ENCODE measurements around the gene ADSS1. TPM values are rescaled to one million over a fixed set of nuclear protein-coding genes. Genes with fewer than 3 reads are reported as not detected.

The ADSS1 gene
- polyA plus RNA-seq, 1 of the 3 experiments (the other 2 are of a cell fraction), result 14.3 TPM

DNA sequence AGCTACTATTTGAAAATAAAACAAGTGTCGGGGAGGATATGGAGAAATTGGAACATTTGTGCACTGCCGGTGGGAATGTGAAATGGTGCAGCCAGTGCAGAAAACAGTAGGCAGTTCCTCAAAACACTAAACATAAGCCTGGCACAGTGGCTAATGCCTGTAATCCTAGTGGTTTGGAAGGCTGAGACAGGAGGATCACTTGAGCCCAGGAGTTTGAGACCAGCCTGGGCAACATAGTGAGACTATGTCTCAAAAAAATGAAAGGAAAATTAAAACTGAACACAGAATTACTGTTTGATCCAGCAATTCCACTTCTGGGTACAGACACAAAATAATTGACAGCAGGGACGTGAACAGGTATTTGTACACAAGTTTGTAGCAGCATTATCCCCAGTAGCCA, 41.5 kb downstream of the ADSS1 start:
- H3K27ac ChIP-seq (ENCODE audit: low read depth in 2 of 2, low read length in 1 of 2), result no peak overlapping the region
- no peaks in the 10 kb centered on the region for H4K20me1 ChIP-seq (ENCODE audit: insufficient read depth)
- ChIA-PET POLR2A (no interaction called here), CTCF (interaction anchor here (1.4 to 6.5 kb wide), 4 partner anchors 11 to 61 kb away, joined by 4 to 85 read pairs (median 21); partner anchors contain the start of gene SIVA1)
- no peaks in the 10 kb centered on the region for H3K9me2 ChIP-seq
- no peak for DNase-seq
- H3K4me3 ChIP-seq (ENCODE audit: low read depth in 2 of 2, low read length in 1 of 2), result no peak overlapping the region
- 98% methylated on average over 3 of the region's 3 CpGs for WGBS (ENCODE audit: low lambda C conversion rate)
- no peak overlapping the region for H3K4me2 ChIP-seq
- no peak for TF ChIP-seq TAF1 (IDR thresholded peaks at IDR 0.05; ENCODE audit: borderline replicate concordance, low read depth, low read length)
- no peak for TF ChIP-seq GABPA (IDR thresholded peaks at IDR 0.05; ENCODE audit: low read depth)
- no peak for TF ChIP-seq TEAD4 (IDR thresholded peaks at IDR 0.05; ENCODE audit: borderline replicate concordance, insufficient read depth)
- TF ChIP-seq MXI1 (IDR thresholded peaks at IDR 0.05; ENCODE audit: low read depth, low read length), result no peak
- no peak for TF ChIP-seq ELF1 (IDR thresholded peaks at IDR 0.05)
- H3K9me3 ChIP-seq, result no peaks in the 10 kb centered on the region
- H3F3A ChIP-seq (replicated peaks; ENCODE audit: insufficient read depth), result peaks cover 19% of the 10 kb centered on the region
- no peak overlapping the region for H3K9ac ChIP-seq
- H3K36me3 ChIP-seq (replicated peaks in 1 of 2; ENCODE audit: control insufficient read depth in 1 of 2, insufficient read depth in 2 of 2, low read length in 1 of 2), result peaks cover 0 to 4% of the 10 kb centered on the region in 2 experiments
- H2AFZ ChIP-seq (ENCODE audit: low read depth), result no peak overlapping the region
- no peaks in the 10 kb centered on the region for H3K79me2 ChIP-seq (ENCODE audit: insufficient read depth)
- peaks cover 0 to 7% of the 10 kb centered on the region in 2 experiments; a peak in 1 of 4 replicates for H3K4me1 ChIP-seq (ENCODE audit: control insufficient read depth in 1 of 2, insufficient read depth in 2 of 2, low read depth in 1 of 2, low read length in 1 of 2)
- no peaks in the 10 kb centered on the region for H3K27me3 ChIP-seq (ENCODE audit: insufficient read depth)

DNA sequence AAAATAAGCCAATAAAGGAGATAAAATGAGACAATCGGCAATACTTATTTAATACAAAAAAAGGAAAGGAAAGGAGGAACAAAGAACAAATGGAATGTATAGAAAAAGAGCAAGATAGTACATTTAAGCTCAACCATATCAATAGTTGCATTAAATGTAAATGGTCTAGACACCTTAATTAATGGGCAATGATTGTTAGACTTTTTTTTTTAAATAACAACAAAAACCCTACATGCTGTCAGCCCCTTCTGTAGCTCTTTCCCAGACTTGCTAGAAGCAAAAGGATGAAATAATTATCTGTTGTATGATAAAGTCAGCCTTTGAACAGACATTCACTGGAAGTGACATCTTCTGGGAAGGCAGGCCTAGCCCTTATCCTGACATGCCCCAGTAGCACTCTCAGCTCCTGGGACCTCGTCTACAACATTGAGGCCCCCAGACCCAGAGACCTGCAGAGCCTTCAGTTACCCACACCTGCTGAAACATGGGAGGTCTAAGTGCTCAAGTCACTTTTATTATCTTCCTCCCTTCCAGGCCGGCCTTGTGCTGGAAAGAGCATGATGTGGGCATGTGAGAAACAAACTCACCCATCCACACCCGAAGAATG, 42.3 kb downstream of the ADSS1 start:
- no peak overlapping the region for H3K4me3 ChIP-seq (ENCODE audit: low read depth in 2 of 2, low read length in 1 of 2)
- H3K4me2 ChIP-seq, result no peak overlapping the region
- H3F3A ChIP-seq (replicated peaks; ENCODE audit: insufficient read depth), result peaks cover 28% of the 10 kb centered on the region
- H2AFZ ChIP-seq (ENCODE audit: low read depth), result no peak overlapping the region
- ChIA-PET POLR2A (no interaction called here), CTCF (interaction anchor here (0.9 to 6.5 kb wide), 7 partner anchors 12 to 90 kb away, joined by 3 to 85 read pairs (median 25); partner anchors contain the start of genes AKT1 and SIVA1)
- H3K9me3 ChIP-seq, result no peaks in the 10 kb centered on the region
- no peak overlapping the region for H3K27ac ChIP-seq (ENCODE audit: low read depth in 2 of 2, low read length in 1 of 2)
- TF ChIP-seq SIN3A (IDR thresholded peaks at IDR 0.05; ENCODE audit: borderline replicate concordance, low read depth, low read length) (no peak), RFX5 (IDR thresholded peaks at IDR 0.05; ENCODE audit: low read length) (no peak), FOXJ3 (CRISPR knock-in tag; IDR thresholded peaks at IDR 0.05) (no peak), MXI1 (IDR thresholded peaks at IDR 0.05; ENCODE audit: low read depth, low read length) (no peak)
- TF ChIP-seq, protein P1, sequence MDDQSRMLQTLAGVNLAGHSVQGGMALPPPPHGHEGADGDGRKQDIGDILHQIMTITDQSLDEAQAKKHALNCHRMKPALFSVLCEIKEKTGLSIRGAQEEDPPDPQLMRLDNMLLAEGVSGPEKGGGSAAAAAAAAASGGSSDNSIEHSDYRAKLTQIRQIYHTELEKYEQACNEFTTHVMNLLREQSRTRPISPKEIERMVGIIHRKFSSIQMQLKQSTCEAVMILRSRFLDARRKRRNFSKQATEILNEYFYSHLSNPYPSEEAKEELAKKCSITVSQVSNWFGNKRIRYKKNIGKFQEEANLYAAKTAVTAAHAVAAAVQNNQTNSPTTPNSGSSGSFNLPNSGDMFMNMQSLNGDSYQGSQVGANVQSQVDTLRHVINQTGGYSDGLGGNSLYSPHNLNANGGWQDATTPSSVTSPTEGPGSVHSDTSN (IDR thresholded peaks at IDR 0.05), result no peak
- no peaks in the 10 kb centered on the region for H4K20me1 ChIP-seq (ENCODE audit: insufficient read depth)
- no peaks in the 10 kb centered on the region for H3K79me2 ChIP-seq (ENCODE audit: insufficient read depth)
- peaks cover 6 to 10% of the 10 kb centered on the region in 2 experiments for H3K36me3 ChIP-seq (replicated peaks in 1 of 2; ENCODE audit: control insufficient read depth in 1 of 2, insufficient read depth in 2 of 2, low read length in 1 of 2)
- no peak overlapping the region for H3K9ac ChIP-seq
- peaks cover 0 to 7% of the 10 kb centered on the region in 2 experiments; a peak in 1 of 4 replicates for H3K4me1 ChIP-seq (ENCODE audit: control insufficient read depth in 1 of 2, insufficient read depth in 2 of 2, low read depth in 1 of 2, low read length in 1 of 2)
- DNase-seq, result no peak
- H3K27me3 ChIP-seq (ENCODE audit: insufficient read depth), result no peaks in the 10 kb centered on the region
- 88% methylated on average over 3 of the region's 4 CpGs for whole genome bisulfite sequencing (ENCODE audit: low lambda C conversion rate)
- H3K9me2 ChIP-seq, result no peaks in the 10 kb centered on the region

Data from SK-N-SH (cell line).